ENCODE data around the gene SRD5A1. TPM values are rescaled to one million over a fixed set of nuclear protein-coding genes. Genes with fewer than 3 reads are reported as not detected.

The SRD5A1 gene
- total RNA-seq, 1 experiment from 2014 or later = 29.9 TPM

DNA sequence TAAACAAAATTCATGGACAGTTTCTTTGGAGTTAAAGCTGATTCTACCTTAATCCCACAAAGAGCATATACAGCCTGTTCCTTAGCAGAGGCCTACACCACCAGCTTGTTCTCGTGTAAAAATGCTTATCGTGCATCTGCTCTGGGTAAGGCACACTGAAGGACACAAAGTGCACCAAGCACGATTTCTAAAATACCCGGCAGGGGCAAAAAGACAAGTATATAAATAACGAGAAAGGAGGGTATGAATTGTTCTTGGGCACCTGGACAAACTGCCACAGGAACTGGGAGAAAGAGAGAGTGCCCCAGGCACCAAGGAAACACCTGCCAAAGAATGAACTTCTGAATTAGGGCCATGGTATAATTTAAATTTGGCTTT lies 25.7 kb upstream of the SRD5A1 start:
- Histone ChIP-seq H3K79me2 (ENCODE audit: insufficient read depth, low read length) (peaks cover 1% of the 10 kb centered on the region; the same call in 1 of the 2 replicates), H3K4me1 (ENCODE audit: insufficient read depth, low read length) (no peaks in the 10 kb centered on the region), H3K79me1 (ENCODE audit: insufficient read depth, low read depth, low read length, poor library complexity, severe bottlenecking) (peaks cover 3% of the 10 kb centered on the region), H3K9ac (ENCODE audit: extremely low read depth, insufficient read length, low read length) (no peak overlapping the region), H3K18ac (ENCODE audit: insufficient read length, low read depth, low read length) (no peak overlapping the region), H3K4ac (ENCODE audit: low read depth, low read length) (no peak overlapping the region), H3K4me2 (ENCODE audit: insufficient read depth, insufficient read length, low read length) (no peak overlapping the region), H4K5ac (ENCODE audit: insufficient read length, low read depth, low read length) (no peak overlapping the region), H2BK5ac (ENCODE audit: insufficient read length, low read length) (no peak overlapping the region), H3K23ac (ENCODE audit: insufficient read length, low read depth, low read length) (no peak overlapping the region), H3K27ac (ENCODE audit: insufficient read length, low read depth, low read length) (no peak overlapping the region), H3K9me3 (ENCODE audit: control insufficient read depth, low read depth, low read length) (no peaks in the 10 kb centered on the region), H4K8ac (replicated peaks; ENCODE audit: insufficient read length, low read depth, low read length) (no peak overlapping the region), H2AK5ac (ENCODE audit: insufficient read length, low read length) (no peak overlapping the region), H3K56ac (ENCODE audit: insufficient read length, low read depth, low read length) (no peak overlapping the region), H2AFZ (ENCODE audit: low read length) (no peak overlapping the region), H2BK120ac (ENCODE audit: low read depth, low read length, poor library complexity, severe bottlenecking) (no peak overlapping the region), H2BK15ac (ENCODE audit: low read depth, low read length) (no peak overlapping the region), H2BK12ac (ENCODE audit: insufficient read length, low read depth, low read length) (no peak overlapping the region), H3K14ac (ENCODE audit: insufficient read depth, low read length) (no peak overlapping the region), H4K20me1 (ENCODE audit: control insufficient read depth, insufficient read depth, insufficient read length) (no peaks in the 10 kb centered on the region), H3T11ph (ENCODE audit: low read length) (no peak overlapping the region), H4K91ac (ENCODE audit: insufficient read length, low read depth, low read length) (no peak overlapping the region), H3K27me3 (ENCODE audit: insufficient read depth, low read length) (no peaks in the 10 kb centered on the region), H3K23me2 (ENCODE audit: insufficient read length, low read depth, low read length, poor library complexity, severe bottlenecking) (no peaks in the 10 kb centered on the region), H2BK20ac (ENCODE audit: low read depth, low read length, poor library complexity, severe bottlenecking) (no peak overlapping the region)
- Mint-ChIP-seq H3K4me1 (no peaks in the 10 kb centered on the region), H3K9me3 (no peaks in the 10 kb centered on the region), H3K27ac (no peak overlapping the region), H3K27me3 (ENCODE audit: low read depth) (no peaks in the 10 kb centered on the region), H3K36me3 (ENCODE audit: insufficient read depth in 1 of 3, low read depth in 3 of 3) (peaks cover 56 to 97% (median 87%) of the 10 kb centered on the region in 3 experiments), H3K4me3 (no peak overlapping the region)
- DNase-seq = no peak
- WGBS (ENCODE audit: extremely low coverage, insufficient read length, low lambda C conversion rate) = no CpG with 5 or more reads among the region's 5 CpGs
- TF ChIP-seq, protein P1, sequence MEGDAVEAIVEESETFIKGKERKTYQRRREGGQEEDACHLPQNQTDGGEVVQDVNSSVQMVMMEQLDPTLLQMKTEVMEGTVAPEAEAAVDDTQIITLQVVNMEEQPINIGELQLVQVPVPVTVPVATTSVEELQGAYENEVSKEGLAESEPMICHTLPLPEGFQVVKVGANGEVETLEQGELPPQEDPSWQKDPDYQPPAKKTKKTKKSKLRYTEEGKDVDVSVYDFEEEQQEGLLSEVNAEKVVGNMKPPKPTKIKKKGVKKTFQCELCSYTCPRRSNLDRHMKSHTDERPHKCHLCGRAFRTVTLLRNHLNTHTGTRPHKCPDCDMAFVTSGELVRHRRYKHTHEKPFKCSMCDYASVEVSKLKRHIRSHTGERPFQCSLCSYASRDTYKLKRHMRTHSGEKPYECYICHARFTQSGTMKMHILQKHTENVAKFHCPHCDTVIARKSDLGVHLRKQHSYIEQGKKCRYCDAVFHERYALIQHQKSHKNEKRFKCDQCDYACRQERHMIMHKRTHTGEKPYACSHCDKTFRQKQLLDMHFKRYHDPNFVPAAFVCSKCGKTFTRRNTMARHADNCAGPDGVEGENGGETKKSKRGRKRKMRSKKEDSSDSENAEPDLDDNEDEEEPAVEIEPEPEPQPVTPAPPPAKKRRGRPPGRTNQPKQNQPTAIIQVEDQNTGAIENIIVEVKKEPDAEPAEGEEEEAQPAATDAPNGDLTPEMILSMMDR (conservative IDR thresholded peaks at IDR 0.05) = no peak

All from H9 (cell line).